GM18870 (cell line): ENCODE measurements around the gene AP5B1.
"Not testable (repeated sequence)": the region's sequence is repeated elsewhere in the genome, so short reads cannot be mapped to it uniquely, and the experiment has no call there.

Source experiments
- ATAC-seq: cut with Tn5 transposase; IDR thresholded peaks from one replicate; pipeline ENCODE4 v1.9.1; 2021; ENCODE audit warnings: moderate library complexity; ENCODE audit not compliant: unreplicated experiment

Gene AP5B1

DNA sequence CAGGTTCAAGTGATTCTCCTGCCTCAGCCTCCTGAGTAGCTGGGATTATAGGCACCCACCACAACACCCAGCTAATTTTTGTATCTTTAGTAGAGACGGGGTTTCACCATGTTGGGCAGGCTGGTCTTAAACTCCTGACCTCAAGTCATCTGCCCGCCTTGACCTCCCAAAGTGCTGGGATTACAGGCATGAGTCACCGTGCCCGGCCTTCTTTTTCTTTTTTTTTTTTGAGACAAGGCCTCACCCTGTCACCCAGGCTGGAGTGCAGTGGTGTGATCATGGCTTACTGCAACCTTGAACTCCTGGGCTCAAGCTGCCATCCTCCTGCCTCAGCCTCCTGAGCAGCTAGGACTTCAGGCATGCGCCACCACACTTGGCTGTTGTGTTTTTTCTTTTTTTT, 13.0 kb downstream of the AP5B1 start:
- ATAC-seq = not testable (repeated sequence)

DNA sequence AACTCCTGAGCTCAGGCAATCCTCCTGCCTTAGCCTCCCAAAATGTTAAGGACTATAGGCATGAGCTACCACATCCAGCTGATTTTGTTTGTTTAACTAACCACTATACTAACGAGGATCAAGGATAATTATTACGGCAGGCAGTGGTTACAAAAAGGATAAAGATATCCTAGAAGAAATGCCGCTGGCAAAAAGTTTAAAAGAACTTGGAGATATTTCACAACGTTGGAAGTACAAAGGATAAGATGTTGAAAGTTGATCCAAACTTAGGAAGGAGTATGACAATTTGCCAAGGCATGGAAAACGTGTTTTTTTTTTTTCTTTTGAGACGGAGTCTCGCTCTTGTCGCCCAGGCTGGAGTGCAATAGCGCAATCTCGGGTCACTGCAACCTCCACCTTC, 13.4 kb downstream of the AP5B1 start:
- ATAC-seq = no peak

DNA sequence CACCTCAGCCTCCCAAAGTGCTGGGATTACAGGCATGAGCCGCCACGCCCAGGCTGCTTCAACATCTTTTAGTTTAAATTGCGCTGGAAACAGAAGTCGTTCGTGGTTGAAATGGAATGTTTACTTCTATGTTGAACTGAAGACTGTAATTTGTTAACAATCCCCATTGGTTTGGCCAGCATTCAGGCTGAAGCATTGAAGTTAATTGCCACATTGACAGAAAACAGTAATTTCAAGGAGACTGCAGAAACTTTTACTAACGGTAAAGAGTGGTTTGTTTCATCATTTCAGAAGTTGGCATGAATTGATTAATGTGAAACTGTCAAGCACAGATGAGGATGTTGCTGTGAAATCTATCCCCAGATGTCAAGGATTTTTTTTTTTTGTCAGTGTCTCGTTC, 14.2 kb downstream of the AP5B1 start:
- no peak for ATAC-seq

DNA sequence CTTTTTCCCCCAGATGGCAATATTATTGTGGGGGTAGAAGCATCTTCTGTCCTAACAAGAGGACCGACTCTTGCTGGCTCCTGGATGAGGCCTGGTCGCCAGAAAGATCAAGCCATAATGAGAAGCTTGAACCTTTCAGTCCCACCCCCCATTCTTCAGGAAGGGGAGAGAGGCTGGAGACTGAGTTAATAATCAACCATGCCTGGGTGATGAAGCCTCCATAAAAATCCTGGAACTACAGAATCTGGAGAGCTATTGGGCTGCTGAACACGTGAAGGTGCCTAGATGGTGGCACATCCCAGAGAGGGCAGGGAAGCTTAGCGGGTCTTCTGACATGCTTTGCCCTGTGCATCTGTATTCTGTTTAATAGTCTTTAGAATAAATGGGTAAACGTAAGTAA, 16.3 kb downstream of the AP5B1 start:
- no peak for ATAC-seq

DNA sequence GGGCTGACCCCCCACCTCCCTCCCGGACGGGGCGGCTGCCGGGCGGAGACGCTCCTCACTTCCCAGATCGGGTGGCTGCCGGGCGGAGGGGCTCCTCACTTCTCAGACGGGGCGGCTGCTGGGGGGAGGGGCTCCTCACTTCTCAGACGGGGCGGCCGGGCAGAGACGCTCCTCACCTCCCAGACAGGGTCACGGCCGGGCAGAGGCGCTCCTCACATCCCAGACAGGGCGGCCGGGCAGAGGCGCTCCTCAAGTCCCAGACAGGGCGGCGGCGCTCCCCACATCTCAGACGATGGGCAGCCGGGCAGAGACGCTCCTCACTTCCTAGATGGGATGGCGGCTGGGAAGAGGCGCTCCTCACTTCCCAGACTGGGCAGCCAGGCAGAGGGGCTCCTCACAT, 18.0 kb downstream of the AP5B1 start:
- not testable (repeated sequence) for ATAC-seq

DNA sequence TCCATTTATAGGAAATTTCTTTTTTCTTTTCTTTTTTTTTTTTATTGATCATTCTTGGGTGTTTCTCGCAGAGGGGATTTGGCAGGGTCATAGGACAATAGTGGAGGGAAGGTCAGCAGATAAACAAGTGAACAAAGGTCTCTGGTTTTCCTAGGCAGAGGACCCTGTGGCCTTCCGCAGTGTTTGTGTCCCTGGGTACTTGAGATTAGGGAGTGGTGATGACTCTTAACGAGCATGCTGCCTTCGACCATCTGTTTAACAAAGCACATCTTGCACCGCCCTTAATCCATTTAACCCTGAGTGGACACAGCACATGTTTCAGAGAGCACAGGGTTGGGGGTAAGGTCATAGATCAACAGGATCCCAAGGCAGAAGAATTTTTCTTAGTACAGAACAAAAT, 18.6 kb downstream of the AP5B1 start:
- ATAC-seq = not testable (repeated sequence)

DNA sequence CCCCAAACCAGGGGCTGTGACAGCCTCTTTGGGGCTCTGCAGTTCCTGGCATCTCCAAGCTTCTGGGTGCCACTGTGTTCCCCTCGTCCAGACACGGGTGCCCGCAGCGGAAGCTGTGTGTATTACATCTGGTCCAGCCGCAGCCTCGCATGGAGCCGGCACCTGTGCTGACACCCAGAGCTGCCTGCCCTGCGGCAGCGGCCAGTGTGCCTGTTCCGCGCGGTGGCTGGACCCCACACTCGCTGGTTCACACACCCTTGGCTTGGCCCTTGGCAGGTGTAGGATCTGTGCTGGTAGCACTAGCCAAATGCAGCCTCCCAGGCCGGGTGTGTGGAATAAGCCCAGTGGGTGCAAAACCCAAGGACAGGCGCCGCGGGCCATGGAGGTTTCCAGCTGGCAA, 35.7 kb downstream of the AP5B1 start:
- no peak for ATAC-seq

DNA sequence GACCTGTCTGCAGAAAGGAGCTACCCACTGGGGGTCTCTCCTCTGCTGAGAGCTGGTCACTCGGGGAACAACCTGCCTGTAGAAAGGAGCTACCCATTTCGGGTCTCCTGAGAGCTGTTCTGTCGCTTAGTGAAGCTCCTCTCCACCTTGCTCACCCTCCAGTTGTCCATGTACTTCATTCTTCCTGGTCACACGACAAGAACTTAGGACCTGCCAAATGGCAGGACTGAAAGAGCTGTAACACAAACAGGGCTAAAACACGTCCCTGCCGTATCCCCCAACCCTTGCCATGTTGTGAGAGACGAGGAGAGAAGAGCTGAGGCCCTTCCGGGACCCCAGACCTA, 36.1 kb downstream of the AP5B1 start:
- no peak for ATAC-seq

DNA sequence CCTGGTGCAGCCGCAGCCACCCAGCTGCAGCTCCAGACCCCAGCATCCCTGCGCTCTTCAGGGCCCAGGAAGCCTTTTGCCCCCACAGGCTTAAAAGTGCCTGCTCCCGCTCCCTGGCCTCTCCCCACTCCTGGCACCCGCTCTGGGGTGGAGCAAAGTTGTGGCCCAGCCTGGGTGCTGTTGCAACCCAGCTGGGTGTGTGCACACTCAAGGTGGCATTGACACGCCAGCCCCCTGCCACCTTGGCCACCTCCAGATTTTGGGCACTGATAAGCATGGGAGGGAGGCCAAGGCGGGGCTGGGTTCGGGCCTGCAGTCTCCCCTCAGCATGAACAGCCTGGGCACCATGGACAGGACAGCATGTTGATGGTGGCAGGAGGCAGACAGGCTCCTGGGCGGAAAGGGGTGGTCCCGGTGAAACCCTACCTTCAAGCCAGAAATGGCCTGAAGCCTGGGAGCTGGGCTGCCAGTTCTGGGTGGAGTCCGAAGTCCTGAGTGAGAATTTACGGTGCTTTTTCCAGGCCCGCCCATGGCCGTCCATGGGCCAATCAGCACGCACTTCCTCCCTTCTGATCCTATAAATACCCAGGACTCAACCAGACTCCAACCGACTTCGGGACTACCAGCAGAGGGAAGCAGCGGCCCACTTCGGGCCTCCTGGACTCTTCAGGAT, 36.6 kb downstream of the AP5B1 start:
- no peak for ATAC-seq

DNA sequence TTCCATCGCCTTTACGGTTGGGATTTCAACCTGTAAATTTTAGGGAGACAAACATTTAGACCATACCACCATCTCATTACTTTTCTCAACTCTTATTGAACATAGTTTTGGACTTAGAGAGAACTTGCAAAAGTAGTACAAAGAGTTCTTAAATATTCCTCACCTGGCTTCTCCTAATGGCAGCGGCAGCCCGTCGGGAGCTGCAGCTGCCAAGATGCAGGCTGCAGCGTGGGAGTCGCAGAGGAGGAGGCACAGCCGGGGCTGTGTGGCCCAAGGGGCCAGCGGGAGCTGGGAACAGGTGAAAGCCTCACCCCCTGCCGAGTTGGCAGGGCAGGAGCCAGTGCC, 37.1 kb downstream of the AP5B1 start:
- ATAC-seq = no peak

DNA sequence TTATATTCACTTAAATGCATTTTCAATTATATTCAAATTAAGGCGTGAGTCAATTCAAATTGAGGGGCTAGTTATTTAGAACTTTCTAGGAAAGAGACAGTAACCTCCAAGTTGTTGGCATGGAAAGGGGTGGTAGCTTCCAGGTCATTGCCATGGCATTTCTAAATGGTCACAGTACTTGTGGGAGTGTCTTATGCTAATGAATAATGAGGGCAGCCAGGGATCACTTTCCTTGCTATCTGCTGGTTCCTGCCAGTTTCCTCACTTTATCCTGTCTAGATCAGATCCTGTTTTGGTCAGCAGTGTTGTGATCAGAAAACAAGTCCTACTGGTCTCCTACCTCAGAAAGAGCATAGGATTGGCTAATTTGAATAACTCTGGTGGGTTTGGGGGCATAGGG, 38.4 kb downstream of the AP5B1 start:
- ATAC-seq = no peak

DNA sequence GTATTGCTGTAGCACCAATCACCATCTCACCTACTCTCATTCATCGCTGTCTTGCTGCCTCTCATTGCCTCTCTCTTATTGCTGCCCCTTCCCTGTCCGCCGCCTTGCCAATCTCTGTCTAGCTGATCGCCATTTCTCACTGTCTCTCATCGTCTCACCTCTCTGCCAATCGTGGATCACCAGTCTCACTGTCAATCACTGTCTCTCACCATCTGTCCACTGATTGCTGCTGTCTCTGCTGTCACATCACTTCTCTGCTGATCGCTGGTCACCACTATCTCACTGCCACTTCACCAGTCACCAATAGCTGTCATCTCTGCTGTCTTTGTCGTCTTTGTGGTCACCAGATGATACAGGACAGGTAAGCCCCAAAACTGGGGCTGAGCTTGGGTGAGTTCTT, 39.6 kb downstream of the AP5B1 start:
- no peak for ATAC-seq

DNA sequence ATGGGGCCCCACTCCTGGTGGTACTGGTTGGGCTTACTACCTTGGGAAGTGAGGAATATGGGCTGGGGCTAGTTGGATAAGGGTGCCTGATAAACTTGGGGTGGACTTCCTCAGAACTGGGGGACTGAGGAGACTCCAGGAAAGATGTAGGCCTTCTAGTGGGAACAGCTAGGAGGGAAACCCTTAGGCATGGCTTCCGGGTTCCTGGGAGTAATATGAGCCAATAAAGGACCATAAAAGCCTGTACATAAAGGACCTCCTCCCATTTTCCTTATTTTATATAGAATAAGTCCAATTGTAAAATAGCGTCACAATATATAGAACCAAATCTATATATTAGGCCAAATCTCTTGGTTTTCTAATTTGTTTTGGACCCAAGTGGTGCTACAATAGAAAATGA, 41.8 kb downstream of the AP5B1 start:
- ATAC-seq = no peak

DNA sequence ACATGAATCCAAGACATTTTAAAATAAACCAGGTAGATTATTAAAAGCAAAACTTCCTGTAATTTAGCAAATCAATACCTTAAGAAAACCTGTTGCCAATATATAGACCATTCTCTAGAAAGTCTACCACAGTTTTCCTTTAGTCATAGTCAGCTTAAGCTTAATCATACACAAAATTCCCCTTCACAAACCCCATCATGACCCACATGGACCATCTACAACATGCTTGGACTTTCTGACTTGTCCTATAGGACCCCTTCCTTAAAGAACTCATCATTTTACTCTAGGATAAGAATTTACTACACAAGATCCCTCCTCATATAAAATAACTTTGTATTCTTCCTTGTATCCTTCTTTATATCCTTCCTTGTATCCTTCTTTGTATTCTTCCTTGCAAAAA, 44.0 kb downstream of the AP5B1 start:
- no peak for ATAC-seq

DNA sequence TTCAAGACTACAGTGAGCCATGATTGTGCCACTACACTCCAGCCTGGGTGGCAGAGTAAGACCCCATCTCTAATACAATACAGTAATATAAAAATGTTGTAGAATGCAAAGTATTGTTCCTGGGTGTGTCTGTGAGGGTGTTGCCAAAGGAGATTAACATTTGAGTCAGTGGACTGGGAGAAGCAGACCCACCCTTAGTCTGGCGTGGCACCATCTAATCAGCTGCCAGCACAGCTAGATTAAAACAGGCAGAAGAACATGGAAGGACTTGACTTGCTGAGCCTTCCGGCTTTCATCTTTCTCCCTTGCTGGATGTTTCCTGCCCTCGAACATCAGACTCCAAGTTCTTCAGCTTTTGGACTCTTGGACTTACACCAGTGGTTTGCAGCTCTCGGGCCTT, 45.7 kb downstream of the AP5B1 start:
- ATAC-seq = not testable (repeated sequence)

DNA sequence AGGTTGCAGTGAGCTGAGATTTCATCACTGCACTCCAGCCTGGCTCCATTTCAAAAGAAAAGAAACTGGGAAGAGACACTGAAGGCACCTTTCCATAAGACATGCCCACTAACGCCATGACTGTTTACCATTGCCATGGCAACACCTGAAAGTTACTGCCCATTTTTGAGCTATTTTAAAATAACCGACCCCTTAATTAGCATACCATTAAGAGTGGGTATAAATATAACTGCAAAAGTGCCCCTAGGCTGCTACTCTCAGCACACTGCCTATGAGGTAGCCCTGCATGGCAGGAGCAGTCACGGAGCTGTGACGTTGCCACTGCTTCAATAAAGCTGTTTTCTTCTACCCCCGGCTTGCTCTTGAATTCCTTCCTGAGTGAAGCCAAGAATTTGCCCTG, 50.3 kb downstream of the AP5B1 start:
- ATAC-seq = no peak

DNA sequence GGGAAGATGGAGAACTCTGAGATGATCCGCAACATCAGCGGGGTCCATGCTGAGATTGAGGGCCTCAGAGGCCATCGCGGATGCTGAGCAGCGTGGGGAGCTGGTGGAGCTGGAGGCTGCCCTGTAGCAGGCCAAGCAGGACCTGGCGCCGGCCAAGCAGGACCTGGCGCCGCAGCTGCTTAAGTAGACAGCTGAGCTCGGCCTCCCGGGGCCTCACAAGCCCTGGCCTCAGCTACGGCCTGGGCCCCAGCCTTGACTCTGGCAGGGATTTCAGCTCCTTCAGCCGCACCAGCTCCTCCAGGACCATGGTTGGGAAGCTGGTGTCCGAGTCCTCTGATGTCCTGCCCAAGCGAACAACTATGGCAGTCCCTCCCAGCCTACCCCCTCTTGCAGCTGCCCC, 52.9 kb downstream of the AP5B1 start:
- no peak for ATAC-seq

DNA sequence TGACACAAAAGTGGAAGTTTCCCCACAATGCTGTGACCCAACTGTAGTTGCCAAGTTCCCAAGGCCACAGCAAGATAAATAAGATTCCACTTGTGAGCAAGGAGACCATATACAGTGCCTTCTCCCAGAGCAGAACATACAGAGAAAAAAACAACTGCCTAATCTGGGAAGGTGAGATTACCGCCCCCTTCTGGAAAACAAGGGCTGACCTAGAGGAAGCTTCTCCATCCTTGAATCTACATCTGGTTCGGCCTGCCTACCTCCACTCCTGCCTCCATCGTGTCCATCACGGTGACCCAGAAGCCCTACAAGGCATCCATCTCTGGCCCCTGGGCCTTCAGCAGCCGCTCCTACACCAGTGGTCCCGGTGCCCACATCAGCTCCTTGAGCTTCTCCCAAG, 54.1 kb downstream of the AP5B1 start:
- no peak for ATAC-seq
